ENCODE measurements around the gene TMEM131.
A peak's percentile ranks its signal among the peaks of the same experiment; 100 is the strongest.

Gene TMEM131

DNA sequence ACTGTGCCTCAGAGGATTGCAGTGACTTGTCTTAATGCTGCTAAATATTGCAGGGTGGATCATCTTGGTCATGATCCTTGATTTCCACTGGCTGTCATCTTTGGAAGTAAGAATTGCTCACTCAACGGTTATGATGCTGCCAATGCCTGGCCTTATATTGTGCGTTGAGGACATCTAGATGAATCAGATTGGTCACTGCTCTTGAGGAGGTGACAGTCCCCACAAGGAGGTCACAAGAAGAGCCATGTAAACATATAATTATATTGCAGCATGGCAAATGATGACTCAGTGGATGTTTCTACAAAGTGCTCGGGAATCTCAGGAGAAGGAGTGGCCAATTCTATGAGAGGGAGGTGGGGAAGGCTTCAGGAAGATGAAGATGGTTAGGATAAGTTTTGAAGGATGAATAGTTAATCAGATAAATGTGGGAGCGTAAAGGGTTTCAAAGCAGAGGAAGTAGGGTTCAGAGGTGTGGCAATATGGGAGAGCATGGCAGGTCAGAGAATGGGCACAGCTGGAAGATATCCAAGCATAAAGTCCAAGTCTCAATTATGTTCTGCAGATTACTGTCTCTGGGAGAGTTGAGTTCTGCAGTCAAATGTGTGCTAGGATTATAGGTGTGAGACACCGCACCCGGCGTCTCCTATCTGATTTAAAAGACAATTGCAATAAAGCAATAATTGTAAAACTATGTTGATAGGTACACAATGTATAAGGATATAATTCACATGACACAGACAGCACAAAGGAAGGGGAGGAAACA lies 21.3 kb upstream of the TMEM131 start:
- DNase-seq, result no peak

DNA sequence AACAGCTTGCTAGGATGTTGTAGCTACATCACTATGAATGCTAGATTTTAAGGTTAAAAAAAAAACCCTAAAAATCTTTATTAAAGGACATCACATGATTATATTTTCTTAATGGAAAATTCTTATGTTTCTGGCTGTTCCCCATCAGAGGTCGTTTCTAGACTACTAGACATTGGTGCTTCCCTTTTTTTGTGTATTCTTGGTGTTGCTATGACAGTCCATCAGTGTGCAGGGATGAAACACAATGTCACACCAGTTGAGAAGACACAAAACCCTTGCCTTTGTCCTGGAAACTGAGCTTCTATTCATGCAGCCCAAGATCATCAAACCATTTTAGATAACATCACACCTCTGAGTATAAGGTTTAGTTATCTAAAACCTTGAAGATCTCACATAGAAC lies 19.9 kb upstream of the TMEM131 start:
- no peak for DNase-seq

DNA sequence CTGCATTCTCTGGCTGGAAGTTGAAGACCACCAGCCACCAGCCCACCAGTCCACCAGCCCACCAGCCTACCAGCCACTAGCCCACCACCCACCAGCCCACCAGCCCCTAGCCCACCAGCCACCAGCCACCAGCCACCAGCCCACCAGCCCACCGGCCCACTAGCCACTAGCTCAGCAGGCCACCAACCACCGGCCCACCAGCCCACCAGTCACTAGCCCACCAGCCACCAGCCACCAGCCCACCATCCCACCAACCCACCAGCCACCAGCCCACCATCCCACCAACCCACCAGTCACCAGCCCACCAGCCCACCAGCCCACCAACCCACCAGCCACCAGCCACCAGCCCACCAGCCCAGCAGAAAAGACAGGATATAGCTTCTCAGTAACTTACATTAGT lies 18.6 kb upstream of the TMEM131 start:
- no peak for DNase-seq

DNA sequence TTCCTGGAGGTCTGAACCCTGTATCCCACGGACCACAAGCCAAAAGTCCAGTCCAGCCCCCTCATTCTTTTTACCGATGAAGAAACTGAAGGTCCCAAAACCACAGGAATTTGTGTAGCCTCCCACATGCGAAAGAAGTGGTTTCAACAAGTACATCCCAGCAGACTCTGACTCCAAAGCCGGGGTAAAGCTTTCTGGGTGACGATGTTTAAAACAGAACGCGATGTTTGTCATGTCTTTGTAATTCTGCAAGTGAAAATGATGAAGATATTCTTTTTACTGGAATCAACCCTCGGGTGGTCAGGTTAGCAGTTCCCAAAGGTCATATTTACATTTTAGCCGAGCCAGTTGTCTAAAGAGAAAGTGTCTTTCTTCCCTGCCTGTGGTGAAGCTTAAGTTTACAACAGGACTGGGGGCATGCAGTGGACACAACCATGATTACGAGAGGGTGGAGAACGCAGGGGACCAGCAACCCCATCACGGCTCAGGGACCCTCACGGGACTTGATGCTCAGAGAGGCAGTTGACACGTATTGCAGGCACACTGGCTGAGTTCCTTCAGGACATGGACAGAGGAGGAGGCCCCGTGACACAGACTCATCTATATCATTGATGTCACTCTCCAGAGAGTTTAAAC lies 17.8 kb upstream of the TMEM131 start:
- DNase-seq, result no peak

DNA sequence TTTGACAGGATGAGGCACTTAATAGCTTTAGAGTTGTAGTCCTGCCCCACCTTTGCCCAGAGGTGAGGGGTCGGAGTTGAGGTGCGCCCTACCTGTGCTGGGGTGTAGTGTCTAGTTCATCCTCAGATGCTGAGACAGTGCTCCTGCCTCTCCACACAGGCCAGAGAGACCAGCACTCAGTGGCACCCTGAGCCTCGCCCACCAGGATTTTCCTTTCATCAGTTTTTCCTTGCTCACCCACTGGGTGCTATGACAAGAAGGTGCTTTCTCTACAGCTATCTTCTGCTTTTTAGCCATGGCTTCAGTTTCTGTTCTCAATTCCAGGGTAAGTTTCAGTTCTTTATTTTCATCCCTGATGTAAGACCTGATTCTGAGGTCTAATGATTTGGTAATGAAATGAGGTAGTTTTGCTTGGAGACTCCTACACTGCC lies 16.8 kb upstream of the TMEM131 start:
- no peak for DNase-seq

DNA sequence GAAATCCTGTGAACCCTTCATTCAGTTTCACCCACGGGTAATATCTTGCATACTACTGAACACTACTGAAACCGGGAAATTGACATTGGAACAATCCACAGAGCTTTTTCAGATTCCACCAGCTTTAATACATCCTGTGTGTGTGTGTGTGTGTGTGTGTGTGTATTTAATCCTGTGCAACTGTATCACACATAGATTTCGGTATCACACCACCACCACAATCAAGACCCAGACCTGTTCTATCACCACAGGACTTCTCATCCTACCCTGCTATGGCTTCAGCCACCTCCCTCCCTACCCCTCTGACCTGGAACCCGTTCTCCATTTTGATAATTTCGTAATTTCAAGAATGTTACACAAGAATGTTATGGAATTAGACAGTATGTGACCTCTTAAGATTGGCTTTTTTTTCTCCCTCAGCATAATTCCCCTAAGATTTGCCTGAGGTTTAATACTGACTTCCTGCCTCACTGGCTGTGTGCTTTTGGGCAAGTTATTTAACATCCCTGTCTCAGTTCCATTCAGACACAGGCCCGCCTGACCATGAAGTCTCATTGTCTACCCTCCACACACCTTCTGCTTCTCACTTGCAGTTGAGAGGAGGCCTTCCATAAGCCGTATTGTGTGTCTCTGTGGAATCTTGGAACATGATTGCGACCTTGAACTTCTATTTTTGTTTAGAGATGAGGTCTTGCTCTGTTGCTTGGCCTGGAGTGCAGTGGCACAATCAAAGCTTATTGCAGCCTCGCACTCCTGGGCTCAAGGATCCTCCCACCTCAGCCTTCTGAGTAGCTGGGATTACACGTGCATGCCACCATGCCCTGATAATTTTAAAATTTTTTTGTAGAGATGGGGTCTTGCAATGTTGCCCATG lies 14.4 kb upstream of the TMEM131 start:
- DNase-seq, result no peak

DNA sequence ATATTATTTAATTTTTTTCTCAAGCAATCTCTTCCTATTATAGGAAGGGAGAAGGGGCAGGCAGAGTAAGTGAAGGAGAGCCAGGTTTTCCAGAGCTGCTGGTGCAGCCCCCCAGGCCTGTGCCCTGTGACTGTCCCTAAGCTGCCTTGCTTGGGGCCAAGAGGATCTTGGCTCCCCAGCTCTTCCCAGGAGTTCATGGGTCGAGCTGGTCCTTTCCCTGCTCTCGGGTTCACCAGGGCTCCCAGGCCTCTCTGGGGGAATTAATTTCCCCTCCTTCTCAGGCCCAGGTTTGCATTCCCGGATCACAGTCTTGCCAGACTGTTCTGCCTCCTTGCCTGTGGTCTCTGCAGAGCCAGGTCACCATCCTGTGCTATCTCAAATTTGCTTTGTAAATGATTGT lies 12.7 kb upstream of the TMEM131 start:
- no peak for DNase-seq

DNA sequence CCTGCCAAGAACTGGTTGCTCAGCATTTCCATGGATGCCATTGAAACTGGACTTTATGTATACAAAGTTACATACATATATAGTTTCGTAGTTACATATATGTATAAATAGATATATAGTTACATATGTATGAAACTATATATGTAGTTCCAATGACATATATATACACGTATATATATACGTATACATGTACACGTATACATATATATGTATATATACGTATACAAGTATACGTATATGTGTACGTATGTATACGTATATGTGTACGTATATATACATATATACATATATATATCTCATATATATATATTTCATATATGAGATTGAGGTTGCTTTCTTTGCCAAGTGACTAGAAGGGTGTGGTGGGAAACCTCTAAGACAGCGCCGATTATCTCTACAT lies 10.6 kb upstream of the TMEM131 start:
- no peak for DNase-seq

DNA sequence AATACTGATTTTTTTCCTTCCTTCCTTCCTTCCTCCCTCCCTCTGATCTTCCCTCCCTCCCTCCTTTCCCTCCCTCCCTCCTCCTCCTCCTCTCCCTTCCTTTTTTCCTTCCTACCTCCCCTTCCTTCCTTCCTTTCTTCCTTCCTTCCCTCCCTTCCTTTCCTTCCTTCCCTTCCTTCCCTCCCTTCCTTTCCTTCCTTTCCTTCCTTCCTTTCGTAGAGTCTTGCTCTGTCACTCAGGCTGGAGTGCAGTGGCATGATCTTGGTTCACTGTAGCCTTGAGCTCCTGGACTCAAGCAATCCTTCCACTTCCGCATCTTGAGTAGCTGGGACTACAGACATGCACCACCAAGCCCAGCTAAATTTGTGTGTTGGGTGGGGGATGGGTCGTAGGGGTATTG lies 8.9 kb upstream of the TMEM131 start:
- no peak for DNase-seq

DNA sequence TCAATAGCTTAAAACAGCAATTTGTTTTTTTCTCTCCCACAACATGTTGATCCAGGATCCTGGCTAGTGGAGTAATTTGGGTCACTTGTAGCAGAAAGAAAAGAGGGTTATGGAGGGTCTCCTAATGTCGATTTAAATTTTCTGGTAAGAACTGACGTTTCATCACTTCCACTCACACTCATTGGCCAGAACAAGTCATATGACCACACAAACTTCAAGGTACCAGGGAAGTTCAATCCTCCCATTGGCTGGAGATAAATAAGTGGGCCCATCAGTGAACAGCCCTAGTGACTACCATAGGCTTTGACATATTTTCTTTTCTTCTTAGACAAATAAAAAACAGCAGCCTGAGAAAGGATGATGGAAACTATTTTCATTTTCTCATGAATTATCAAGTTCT lies 8.3 kb upstream of the TMEM131 start:
- no peak for DNase-seq

DNA sequence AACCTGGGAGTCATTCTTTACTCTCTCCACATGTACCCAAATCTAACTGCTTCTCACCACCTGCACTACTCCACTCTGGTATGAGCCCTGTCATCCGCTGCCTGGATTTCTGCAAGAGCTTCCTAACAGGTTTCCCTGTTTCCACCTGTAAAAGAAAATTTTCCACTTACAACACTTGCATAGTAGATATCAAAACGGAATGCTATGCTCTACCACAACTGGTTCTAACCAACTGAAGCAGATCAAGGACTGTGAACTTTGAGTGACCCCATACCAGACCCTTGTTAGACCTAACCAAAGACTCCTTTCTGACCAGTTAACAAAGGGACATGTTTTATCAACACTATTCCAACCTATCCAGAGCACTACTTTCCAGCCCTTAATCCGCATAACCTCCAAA lies 3.8 kb upstream of the TMEM131 start:
- DNase-seq, result no peak

DNA sequence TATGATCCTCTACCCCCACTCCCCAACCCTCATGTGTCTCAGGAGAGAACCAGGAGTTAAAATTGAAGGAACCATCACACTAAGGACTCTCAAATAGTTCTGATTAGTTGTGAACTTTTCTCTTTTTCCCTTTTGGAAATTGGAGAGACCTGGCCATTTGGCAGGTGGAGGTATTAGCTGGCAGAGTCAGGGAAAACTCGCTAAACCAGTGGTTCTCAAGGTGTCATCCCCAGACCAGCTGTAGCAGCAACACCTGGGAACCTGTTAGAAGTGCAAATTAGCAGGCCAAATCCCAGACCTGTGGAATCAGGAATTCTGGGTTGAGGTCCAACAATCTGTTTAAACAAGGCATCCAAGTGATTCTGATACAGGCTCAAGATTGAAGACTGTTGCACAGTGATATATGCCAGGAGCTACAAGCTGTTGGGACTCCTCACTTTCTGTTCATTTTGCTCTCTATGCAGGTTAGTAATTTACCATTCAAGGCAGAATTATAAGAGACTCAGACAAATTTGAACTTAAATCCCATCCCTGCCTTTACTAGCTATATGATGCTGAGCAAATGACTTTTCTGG lies 2.8 kb upstream of the TMEM131 start:
- no peak for DNase-seq

DNA sequence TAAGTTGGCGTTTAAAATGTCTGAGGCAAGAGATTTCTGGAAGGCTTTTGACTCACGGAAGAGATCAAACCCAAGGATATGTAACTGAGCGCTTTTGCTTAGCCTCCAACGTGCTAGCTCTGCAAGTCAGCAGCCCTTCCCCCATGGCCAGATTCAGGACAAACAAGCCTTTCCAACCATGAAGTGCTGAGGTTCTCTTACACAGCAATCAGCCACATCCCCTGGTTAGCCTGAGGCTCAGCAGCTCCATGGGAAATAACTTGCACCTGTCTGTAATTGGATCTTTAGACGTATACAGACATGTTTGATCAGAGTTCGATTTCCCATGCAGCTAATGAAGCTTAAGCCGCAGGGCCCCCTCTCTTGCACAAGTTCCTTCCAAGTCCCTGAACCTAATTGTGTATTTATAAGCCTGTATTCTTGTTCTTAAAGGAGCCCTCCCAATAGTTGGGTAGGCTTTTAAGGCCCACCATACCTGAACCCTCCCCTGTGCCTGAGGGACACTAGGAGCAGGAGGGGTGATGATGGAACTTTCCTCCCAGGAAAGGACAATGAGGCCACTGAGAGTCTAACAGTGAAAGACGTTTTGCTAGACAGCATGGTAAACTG lies 2.1 kb upstream of the TMEM131 start:
- no peak for DNase-seq

DNA sequence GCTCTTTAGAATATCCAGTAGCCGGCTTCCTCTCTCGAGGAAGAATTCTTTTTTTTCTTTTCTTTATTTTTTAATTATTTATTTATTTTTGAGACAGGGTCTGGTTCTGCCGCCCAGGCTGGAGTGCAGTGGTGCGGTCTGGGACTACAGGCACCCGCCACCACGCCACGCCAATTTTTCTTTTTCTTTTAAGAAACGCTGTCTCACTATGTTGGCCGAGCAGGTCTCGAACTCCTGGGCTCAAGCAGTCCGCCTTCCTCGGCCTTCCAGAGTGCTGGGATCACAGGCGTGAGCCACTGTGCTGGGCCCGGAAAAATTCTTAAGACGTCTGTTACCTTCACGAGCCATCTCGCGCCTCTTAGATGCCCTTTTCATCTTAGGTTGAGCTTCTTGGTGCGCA lies 931 bp upstream of the TMEM131 start:
- no peak for DNase-seq

DNA sequence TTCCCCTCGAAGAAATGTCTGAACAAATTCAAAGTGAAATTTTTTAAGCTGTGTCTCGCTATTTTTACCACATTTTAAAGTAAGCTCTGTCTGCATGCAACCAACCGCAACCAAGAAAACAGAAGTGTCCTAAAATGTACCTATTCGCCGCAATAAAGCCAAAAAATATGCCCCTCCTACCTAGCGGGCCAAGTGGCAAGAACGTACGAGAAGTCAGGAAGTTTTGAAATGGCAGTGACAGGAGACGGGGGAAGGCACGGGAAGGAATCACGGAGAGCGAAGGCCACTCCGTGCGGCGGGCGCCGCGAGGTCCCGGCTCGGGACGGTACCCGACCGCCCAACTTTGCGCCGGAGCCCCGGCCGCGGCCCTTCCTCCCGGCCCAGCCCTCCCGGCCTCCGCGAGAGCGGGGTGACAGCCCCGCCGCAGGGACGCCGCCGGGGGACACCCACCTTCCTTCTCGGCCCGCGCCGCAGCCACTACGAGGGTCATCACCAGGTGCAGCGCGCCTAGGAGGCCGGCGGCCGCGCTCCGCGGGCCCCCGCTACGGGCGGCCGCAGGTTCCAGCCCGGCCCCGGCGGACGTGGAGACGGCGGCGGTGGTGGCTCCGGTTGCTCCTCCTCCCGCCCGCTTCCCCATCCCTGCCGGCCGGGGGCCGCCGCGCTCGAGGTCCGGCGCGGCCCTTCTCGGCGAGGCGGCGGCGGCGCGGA lies 568 bp downstream of the TMEM131 start:
- DNase-seq, result peak; percentile 39

DNA sequence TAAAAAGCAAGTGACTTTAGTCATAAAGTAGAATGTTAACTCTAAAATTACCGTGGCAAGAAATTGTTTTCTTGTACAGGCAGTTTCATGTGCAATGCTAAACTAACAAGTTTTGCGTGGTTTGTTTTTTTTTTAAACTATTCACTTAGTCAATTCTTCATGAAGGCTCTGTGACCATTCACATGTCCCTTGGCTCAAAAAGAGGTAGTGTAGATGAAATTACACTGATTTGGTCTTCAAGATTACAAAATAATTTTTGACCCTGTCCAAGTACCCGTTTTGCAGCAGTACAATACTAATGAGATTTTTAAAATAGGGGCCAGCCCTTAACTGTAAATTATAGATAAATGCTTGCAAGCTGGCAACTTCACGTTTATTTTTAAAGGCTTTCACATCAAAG lies 1.3 kb downstream of the TMEM131 start:
- DNase-seq, result no peak

DNA sequence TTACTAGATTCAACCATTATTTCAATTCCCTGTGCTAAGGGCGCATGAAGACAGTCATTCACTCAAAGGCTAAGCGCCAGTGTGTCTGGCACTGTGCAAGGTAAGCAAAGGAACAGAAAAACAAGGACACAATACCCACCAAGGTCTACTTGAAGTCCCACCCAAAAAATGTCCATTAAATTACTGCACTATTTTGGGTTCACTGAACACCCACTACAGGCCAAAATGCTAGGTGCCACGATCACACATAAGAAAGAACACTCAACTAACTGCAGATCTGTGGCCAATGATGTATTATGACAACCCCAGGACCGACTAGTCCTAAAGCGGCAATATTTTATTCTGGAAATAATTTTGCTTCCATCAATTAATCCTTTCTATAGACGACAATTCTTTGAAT lies 1.8 kb downstream of the TMEM131 start:
- no peak for DNase-seq

DNA sequence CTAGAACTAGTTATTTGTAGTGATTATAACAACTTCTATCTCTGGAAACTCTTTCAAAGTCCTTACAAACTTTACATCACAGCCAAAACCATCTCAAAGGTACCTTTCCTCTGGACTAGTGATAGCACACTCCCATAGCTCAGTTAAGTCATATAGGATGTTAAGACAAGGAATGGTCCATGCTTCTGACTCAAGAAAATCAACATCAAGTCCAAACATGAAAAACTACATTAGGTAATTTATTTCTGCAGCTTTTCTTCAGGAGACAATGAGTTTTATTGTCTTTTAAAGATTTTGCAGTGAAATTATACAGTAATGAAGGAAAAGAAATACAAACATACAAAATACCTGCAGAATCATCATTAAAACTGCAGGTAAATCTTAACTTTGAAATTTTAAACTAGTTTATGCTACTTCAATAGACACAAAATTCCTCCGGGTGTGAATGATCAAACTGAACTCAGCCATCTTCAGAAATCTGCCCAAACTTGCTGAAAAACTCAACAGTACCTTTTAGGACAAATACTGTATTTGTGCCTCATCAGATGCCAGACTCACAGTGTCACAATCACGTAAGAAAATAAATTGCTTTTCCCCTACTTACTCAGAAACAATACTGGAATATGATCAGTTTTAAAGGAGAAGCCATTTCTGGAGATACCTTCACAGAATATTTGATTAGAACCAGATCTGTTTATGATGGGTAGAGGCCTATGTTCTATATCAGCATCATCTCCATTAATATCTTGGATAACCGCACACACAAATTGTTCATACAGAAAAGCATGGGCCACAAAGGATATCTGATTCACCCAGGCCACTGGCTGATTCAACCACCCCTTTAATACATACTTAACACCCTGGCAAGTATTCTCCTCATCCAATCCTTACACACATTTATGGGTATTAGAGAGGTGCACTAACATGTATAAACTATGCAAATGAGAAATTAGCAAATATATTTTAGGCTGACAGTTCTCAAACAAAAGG lies 2.6 kb downstream of the TMEM131 start:
- no peak for DNase-seq

DNA sequence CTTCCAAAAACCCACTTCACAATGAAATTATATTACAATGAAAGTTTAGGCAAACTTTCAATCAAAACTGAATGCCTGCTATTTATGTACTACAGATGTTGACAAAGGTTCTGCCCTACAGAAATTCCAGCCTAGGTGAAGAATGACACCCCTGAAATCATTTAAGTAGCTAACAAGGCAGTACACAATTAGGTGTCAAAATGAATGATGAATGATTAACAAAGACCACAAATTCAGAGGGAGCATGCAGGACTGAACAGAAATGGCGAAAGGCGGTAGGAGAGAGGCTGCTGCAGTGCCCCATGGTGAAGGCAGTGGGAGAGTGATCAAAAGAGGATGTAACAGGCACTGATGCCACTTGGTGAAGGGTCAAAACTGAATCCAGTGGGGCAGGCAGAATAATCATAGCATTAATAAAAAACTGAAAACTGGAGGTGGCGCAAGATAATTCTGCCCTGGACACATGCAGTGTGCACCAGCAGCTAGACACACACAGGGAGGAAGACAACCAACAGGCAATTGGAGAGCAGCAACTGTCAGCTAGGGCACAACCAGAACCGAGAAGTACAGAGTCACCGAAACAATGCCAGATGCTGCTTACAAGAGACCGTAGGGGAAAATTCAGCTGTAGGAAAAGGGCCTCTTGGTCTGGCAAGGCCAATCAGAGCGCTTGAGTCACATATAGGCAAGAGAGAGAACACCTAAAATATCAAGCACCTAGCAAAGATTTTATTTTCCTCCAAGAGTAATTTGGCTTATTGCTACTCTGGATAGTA lies 4.5 kb downstream of the TMEM131 start:
- no peak for DNase-seq

DNA sequence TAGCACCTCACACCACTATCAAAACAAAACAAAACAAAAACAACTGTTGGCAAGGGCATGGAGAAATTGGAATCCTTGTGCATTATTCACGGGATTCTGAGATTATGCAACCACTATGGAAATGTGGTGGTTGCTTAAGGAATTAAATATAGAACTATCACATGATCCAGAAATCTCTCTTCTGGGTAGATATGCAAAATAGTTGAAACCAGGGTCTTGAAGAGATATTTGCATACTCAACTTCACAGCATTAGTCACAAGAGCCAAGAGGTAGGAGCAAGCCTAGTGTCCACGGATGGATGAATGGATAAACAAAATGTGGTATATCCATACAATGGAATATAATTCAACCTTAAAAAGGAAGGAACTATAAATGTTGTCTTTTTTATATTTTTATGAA lies 7.0 kb downstream of the TMEM131 start:
- DNase-seq, result no peak

Data from kidney glomerular epithelial cell (primary cell).